Gastrocnemius medialis (tissue), 4 donors: ENCODE results near the gene NMT2.

Experiments used
- CTCF ChIP-seq, 5 experiments: fragments of 450-650 bp in 3 of 5; fragments of 200-600 bp in 2 of 5; sonication (generic) in 2 of 5; IDR thresholded peaks in 4 of 5; conservative IDR thresholded peaks in 1 of 5; 1 replicate in 4 of 5; 2 replicates in 1 of 5; pipeline ENCODE4 v1.5.1; 2016 to 2019; ENCODE audit warnings: antibody characterized with exemption in 5 of 5, mild to moderate bottlenecking in 3 of 5, moderate library complexity in 3 of 5
- POLR2A ChIP-seq, 2 donors: fragments of 450-650 bp; IDR thresholded peaks; one replicate each; pipeline ENCODE4 v1.6.1; 2017; ENCODE audit warnings: antibody characterized with exemption in 2 of 2, mild to moderate bottlenecking in 2 of 2, moderate library complexity in 2 of 2

GRCh38 chr10:15197276-15197675 lies 28.8 kb upstream of the NMT2 start:
- TF ChIP-seq POLR2A (IDR thresholded peaks at IDR 0.05), result no peak
- TF ChIP-seq CTCF (IDR thresholded peaks at IDR 0.05 in 4 of 5, conservative IDR thresholded peaks at IDR 0.05 in 1 of 5), result no peak
